Measurements from ENCODE around the gene ATG13.
"Not testable (repeated sequence)": the region's sequence is repeated elsewhere in the genome, so short reads cannot be mapped to it uniquely, and the experiment has no call there.

Gene ATG13

GRCh38 chr11:46684367-46684766, 67.0 kb downstream of the ATG13 start:
- no peak for DNase-seq
- in situ Hi-C loops (cut with MboI; ENCODE audit: low pct_unique_long_range_greater_than_20kb, low sequenced_read_pairs), result loop anchor here (25.0 kb wide), 1 partner anchor 478 kb away; no protein-coding TSS in a partner anchor

GRCh38 chr11:46686886-46687795, 69.8 kb downstream of the ATG13 start:
- in situ Hi-C loops (cut with MboI; ENCODE audit: low pct_unique_long_range_greater_than_20kb, low sequenced_read_pairs), result loop anchor here (25.0 kb wide), 1 partner anchor 475 kb away; no protein-coding TSS in a partner anchor
- no peak for DNase-seq

GRCh38 chr11:46690702-46691101, 73.3 kb downstream of the ATG13 start:
- DNase-seq, result no peak
- in situ Hi-C loops (cut with MboI; ENCODE audit: low pct_unique_long_range_greater_than_20kb, low sequenced_read_pairs), result loop anchor here (25.0 kb wide), 1 partner anchor 472 kb away; no protein-coding TSS in a partner anchor

GRCh38 chr11:46692450-46692849, 75.1 kb downstream of the ATG13 start:
- no peak for DNase-seq
- in situ Hi-C loops (cut with MboI; ENCODE audit: low pct_unique_long_range_greater_than_20kb, low sequenced_read_pairs), result loop anchor here (25.0 kb wide), 1 partner anchor 470 kb away; no protein-coding TSS in a partner anchor

- in situ Hi-C loops (cut with MboI; ENCODE audit: low pct_unique_long_range_greater_than_20kb, low sequenced_read_pairs), result loop anchor here (25.0 kb wide), 1 partner anchor 469 kb away; no protein-coding TSS in a partner anchor
- no peak for DNase-seq
Observed at GRCh38 chr11:46693597-46694012, 76.3 kb downstream of the ATG13 start.

- in situ Hi-C loops (cut with MboI; ENCODE audit: low pct_unique_long_range_greater_than_20kb, low sequenced_read_pairs), result loop anchor here (25.0 kb wide), 1 partner anchor 468 kb away; no protein-coding TSS in a partner anchor
- no peak for DNase-seq
Observed at GRCh38 chr11:46694072-46694471, 76.7 kb downstream of the ATG13 start.

GRCh38 chr11:46694607-46695006, 77.3 kb downstream of the ATG13 start:
- no peak for DNase-seq
- in situ Hi-C loops (cut with MboI; ENCODE audit: low pct_unique_long_range_greater_than_20kb, low sequenced_read_pairs), result loop anchor here (25.0 kb wide), 1 partner anchor 468 kb away; no protein-coding TSS in a partner anchor

- in situ Hi-C loops (cut with MboI; ENCODE audit: low pct_unique_long_range_greater_than_20kb, low sequenced_read_pairs), result loop anchor here (25.0 kb wide), 1 partner anchor 467 kb away; no protein-coding TSS in a partner anchor
- DNase-seq, result no peak
Observed at GRCh38 chr11:46695345-46696211, 78.2 kb downstream of the ATG13 start.

GRCh38 chr11:46696212-46696558, 78.8 kb downstream of the ATG13 start:
- no peak for DNase-seq
- in situ Hi-C loops (cut with MboI; ENCODE audit: low pct_unique_long_range_greater_than_20kb, low sequenced_read_pairs), result loop anchor here (25.0 kb wide), 1 partner anchor 466 kb away; no protein-coding TSS in a partner anchor

- in situ Hi-C loops (cut with MboI; ENCODE audit: low pct_unique_long_range_greater_than_20kb, low sequenced_read_pairs), result loop anchor here (25.0 kb wide), 1 partner anchor 465 kb away; no protein-coding TSS in a partner anchor
Observed at GRCh38 chr11:46697303-46697702, 80.0 kb downstream of the ATG13 start.

GRCh38 chr11:46697723-46698122, 80.4 kb downstream of the ATG13 start:
- no peak for DNase-seq
- in situ Hi-C loops (cut with MboI; ENCODE audit: low pct_unique_long_range_greater_than_20kb, low sequenced_read_pairs), result loop anchor here (25.0 kb wide), 1 partner anchor 465 kb away; no protein-coding TSS in a partner anchor

More at GRCh38 chr11:46697303-46697702, 80.0 kb downstream of the ATG13 start:
- DNase-seq, result no peak

- no peak for DNase-seq
- in situ Hi-C loops (cut with MboI; ENCODE audit: low pct_unique_long_range_greater_than_20kb, low sequenced_read_pairs), result loop anchor here (25.0 kb wide), 1 partner anchor 464 kb away; no protein-coding TSS in a partner anchor
Observed at GRCh38 chr11:46698597-46698996, 81.2 kb downstream of the ATG13 start.

- DNase-seq, result peak; percentile 98
- in situ Hi-C loops (cut with MboI; ENCODE audit: low pct_unique_long_range_greater_than_20kb, low sequenced_read_pairs), result no loop called here
Observed at GRCh38 chr11:46700241-46701077, 83.1 kb downstream of the ATG13 start, which contains the start of the genes ARHGAP1 and ZNF408. ARHGAP1 (minus strand) TSS chr11:46700619; CDS start chr11:46696107, 4,512 bp downstream. ZNF408 (plus strand) TSS chr11:46701031; CDS start chr11:46701048, 17 bp downstream.

GRCh38 chr11:46701078-46701654, 83.8 kb downstream of the ATG13 start:
- in situ Hi-C loops (cut with MboI; ENCODE audit: low pct_unique_long_range_greater_than_20kb, low sequenced_read_pairs), result no loop called here
- DNase-seq, result no peak

GRCh38 chr11:46705070-46705688, 87.8 kb downstream of the ATG13 start:
- in situ Hi-C loops (cut with MboI; ENCODE audit: low pct_unique_long_range_greater_than_20kb, low sequenced_read_pairs), result no loop called here
- DNase-seq, result no peak

- no peak for DNase-seq
- in situ Hi-C loops (cut with MboI; ENCODE audit: low pct_unique_long_range_greater_than_20kb, low sequenced_read_pairs), result no loop called here
Observed at GRCh38 chr11:46706886-46707285, 89.5 kb downstream of the ATG13 start.

GRCh38 chr11:46709351-46709750, 92.0 kb downstream of the ATG13 start:
- in situ Hi-C loops (cut with MboI; ENCODE audit: low pct_unique_long_range_greater_than_20kb, low sequenced_read_pairs); DNase-seq: not testable (repeated sequence)

Data from KBM-7 (cell line).